Upper lobe of left lung (tissue), 4 donors: ENCODE results near the gene ERVMER34-1.

Source experiments
- EP300 ChIP-seq, 4 donors: sonication (generic); formaldehyde crosslinking; IDR thresholded peaks; one replicate each; pipeline ENCODE4 v1.5.1; 2017; ENCODE audit warnings: antibody characterized with exemption in 4 of 4, control low read depth in 2 of 4
- POLR2A ChIP-seq, 4 donors: fragments of 450-650 bp; IDR thresholded peaks; one replicate each; pipeline ENCODE4 v1.5.1; 2016 to 2017; ENCODE audit warnings: antibody characterized with exemption in 4 of 4, mild to moderate bottlenecking in 2 of 4
- POLR2AphosphoS5 ChIP-seq, 2 donors: sonication (generic); formaldehyde crosslinking; IDR thresholded peaks; one replicate each; pipeline ENCODE4 v1.5.1; 2017; ENCODE audit warnings: antibody characterized with exemption in 2 of 2
- TF ChIP-seq, protein P1 (sequence below), 6 experiments: fragments of 450-650 bp in 4 of 6; fragments of 200-600 bp in 2 of 6; sonication (generic) in 2 of 6; IDR thresholded peaks; one replicate each; pipeline ENCODE4 v1.5.1; 2016 to 2019; ENCODE audit warnings: antibody characterized with exemption in 6 of 6

DNA sequence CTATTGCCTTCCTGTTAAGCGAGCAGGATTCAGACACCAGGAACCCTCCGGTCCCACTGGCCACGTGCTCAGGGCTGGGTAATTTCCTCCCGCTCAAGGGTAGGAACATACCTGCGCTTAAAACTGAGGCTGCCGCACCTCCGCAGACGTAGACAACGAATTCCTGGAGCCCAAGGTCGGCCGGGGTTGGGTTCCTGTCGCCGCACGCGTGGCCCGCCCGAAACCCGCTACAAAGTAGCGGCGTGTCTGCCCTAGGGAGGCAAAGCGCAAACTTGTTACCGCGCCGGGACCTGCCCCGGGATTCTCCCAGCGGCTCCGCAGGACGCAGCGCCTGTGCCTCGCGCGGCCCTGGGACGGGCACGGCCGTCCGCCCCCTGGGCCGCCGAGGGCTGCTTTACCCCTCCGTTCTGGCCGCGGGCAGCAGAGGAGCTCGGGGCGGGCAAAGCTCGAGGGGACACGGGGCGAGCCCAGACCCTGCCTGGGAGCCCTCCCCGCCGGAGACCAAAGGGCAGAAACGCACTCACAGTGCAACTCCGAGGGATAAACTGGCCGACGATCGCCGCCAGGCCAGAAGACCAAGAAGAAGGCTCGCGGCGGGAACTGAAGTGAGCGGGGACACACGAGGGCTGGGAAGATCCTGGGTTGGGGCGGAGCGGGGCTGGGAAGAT, at the start of gene ERVMER34-1:
- TF ChIP-seq, protein P1, sequence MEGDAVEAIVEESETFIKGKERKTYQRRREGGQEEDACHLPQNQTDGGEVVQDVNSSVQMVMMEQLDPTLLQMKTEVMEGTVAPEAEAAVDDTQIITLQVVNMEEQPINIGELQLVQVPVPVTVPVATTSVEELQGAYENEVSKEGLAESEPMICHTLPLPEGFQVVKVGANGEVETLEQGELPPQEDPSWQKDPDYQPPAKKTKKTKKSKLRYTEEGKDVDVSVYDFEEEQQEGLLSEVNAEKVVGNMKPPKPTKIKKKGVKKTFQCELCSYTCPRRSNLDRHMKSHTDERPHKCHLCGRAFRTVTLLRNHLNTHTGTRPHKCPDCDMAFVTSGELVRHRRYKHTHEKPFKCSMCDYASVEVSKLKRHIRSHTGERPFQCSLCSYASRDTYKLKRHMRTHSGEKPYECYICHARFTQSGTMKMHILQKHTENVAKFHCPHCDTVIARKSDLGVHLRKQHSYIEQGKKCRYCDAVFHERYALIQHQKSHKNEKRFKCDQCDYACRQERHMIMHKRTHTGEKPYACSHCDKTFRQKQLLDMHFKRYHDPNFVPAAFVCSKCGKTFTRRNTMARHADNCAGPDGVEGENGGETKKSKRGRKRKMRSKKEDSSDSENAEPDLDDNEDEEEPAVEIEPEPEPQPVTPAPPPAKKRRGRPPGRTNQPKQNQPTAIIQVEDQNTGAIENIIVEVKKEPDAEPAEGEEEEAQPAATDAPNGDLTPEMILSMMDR (IDR thresholded peaks at IDR 0.05), result no peak
- TF ChIP-seq POLR2A (IDR thresholded peaks at IDR 0.05) (no peak), POLR2AphosphoS5 (IDR thresholded peaks at IDR 0.05) (no peak), EP300 (IDR thresholded peaks at IDR 0.05) (no peak)
